Lower lobe of right lung (tissue), 2 donors: ENCODE measurements around the gene PELO. TPM values are rescaled to one million over a fixed set of nuclear protein-coding genes. Genes with fewer than 3 reads are reported as not detected.

ENCODE experiments used
- ATAC-seq, 2 donors: fragments of 200-7000 bp; cut with Tn5 transposase; one replicate each; pipeline ENCODE4 v1.9.1; 2020 to 2022; ENCODE audit warnings: mild to moderate bottlenecking in 2 of 2, moderate library complexity in 2 of 2
- DNase-seq: peaks from one replicate; pipeline ENCODE4 v3.0.0-alpha.2; 2020
- H3K27ac ChIP-seq: fragments of 200-600 bp; one replicate; pipeline ENCODE4 v1.8.0; 2022
- H3K27me3 ChIP-seq: fragments of 200-600 bp; one replicate; pipeline ENCODE4 v1.8.0; 2022; ENCODE audit warnings: low read depth
- H3K36me3 ChIP-seq: fragments of 200-600 bp; one replicate; pipeline ENCODE4 v1.8.0; 2022; ENCODE audit warnings: mild to moderate bottlenecking
- H3K4me1 ChIP-seq: fragments of 200-600 bp; one replicate; pipeline ENCODE4 v1.8.0; 2022
- H3K4me3 ChIP-seq: fragments of 200-600 bp; one replicate; pipeline ENCODE4 v1.8.0; 2022; ENCODE audit warnings: mild to moderate bottlenecking
- H3K9me3 ChIP-seq: fragments of 200-600 bp; one replicate; pipeline ENCODE4 v1.8.0; 2022
- intact Hi-C: fragments of 100-400 bp; cut with DNase I; formaldehyde crosslinking; loops from one replicate; pipeline ENCODE4 v1.11.0; 2022
- total RNA-seq: library from RNA; stranded (reverse); fragmentation: NEBNext Ultra II Directional; extraction: Animal tissue kit (Norgen Biotek cat#: 25700); gene quantifications from one replicate; pipeline ENCODE4 v1.2.1, GENCODE V29; 2021
- TF ChIP-seq, protein P1 (sequence below): fragments of 200-600 bp; IDR thresholded peaks from one replicate; pipeline ENCODE4 v1.8.0; 2022; ENCODE audit warnings: antibody characterized with exemption, mild to moderate bottlenecking
- donor health status: DM: no; HTN: yes; CAD: no; lungs with severe emphysema.

The PELO gene
- total RNA-seq, 1 donor from 2014 or later, result 31.5 TPM

DNA sequence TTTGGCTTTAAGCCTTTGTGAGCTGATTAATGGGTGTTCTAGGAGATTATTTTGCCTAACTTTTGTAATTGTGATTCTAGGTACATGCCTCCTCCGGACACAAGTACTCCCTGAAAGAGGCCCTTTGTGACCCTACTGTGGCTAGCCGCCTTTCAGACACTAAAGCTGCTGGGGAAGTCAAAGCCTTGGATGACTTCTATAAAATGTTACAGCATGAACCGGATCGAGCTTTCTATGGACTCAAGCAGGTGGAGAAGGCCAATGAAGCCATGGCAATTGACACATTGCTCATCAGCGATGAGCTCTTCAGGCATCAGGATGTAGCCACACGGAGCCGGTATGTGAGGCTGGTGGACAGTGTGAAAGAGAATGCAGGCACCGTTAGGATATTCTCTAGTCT, 13.6 kb downstream of the PELO start:
- Histone ChIP-seq H3K9me3 (no peaks in the 10 kb centered on the region), H3K27me3 (no peaks in the 10 kb centered on the region), H3K4me1 (peaks cover 88% of the 10 kb centered on the region), H3K36me3 (peaks cover 14% of the 10 kb centered on the region), H3K4me3 (peak overlapping the region; percentile 71), H3K27ac (peak overlapping the region; percentile 93)
- intact Hi-C loops, result no loop called here
- TF ChIP-seq, protein P1, sequence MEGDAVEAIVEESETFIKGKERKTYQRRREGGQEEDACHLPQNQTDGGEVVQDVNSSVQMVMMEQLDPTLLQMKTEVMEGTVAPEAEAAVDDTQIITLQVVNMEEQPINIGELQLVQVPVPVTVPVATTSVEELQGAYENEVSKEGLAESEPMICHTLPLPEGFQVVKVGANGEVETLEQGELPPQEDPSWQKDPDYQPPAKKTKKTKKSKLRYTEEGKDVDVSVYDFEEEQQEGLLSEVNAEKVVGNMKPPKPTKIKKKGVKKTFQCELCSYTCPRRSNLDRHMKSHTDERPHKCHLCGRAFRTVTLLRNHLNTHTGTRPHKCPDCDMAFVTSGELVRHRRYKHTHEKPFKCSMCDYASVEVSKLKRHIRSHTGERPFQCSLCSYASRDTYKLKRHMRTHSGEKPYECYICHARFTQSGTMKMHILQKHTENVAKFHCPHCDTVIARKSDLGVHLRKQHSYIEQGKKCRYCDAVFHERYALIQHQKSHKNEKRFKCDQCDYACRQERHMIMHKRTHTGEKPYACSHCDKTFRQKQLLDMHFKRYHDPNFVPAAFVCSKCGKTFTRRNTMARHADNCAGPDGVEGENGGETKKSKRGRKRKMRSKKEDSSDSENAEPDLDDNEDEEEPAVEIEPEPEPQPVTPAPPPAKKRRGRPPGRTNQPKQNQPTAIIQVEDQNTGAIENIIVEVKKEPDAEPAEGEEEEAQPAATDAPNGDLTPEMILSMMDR, result no peak
- no peak for DNase-seq
- no peak for ATAC-seq

DNA sequence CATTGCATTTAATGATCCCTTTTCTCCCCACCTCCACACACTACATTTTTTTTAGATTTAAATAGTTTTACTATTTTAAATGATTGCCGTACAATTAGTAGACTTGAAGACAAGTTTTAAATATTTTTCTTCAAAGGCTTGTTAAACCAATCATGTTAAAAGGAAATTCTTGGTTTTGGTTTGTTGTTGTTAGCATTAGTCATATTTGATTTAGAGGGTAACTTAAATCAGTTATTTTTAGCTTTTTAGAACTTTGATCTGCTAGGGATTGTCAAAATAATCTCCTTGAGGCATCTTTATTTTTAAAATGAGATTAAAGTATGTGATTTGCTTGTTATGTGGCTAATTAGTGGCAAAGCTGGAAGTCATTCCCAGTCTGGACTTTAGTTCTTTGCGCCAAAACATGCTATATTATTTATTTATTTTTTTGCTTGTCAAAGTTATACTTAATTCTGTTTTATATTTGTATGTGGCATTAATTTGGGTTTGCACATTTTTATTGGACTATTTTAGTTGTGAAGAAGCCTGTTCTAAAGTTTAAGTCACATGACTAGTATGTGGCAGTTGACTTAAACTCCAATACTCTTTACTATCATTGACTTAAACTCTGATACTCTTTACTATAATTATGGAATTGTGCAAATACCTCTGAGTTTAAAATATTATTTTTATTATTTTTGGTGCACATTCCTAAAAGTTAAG, 14.7 kb downstream of the PELO start:
- DNase-seq (no peak), ATAC-seq (no peak)
- H3K27ac ChIP-seq, result no peak overlapping the region
- H3K4me3 ChIP-seq, result peak overlapping the region; percentile 71
- peaks cover 14% of the 10 kb centered on the region for H3K36me3 ChIP-seq
- no peaks in the 10 kb centered on the region for H3K27me3 ChIP-seq
- TF ChIP-seq, protein P1, result no peak
- peaks cover 84% of the 10 kb centered on the region for H3K4me1 ChIP-seq
- intact Hi-C loops, result no loop called here
- H3K9me3 ChIP-seq, result no peaks in the 10 kb centered on the region

DNA sequence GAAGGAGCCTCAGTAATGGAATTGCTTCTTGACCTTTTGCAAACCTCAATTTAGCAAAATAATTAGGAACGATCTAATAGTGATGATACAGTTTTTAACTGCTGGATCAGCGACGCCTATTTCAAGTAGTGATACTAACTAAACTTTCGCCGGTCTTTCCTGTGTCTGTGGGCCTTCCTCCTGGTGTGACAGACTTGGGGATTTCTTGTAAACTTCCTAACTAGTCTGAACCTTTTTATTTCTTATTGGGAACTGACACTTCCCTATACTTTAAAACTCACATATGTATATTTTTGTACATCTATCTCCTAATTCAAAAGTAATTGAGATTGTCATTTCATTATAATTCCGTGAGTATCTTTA, 15.2 kb downstream of the PELO start:
- Histone ChIP-seq H3K27ac (no peak overlapping the region), H3K9me3 (no peaks in the 10 kb centered on the region), H3K4me3 (peak overlapping the region; percentile 71), H3K27me3 (no peaks in the 10 kb centered on the region), H3K36me3 (peaks cover 14% of the 10 kb centered on the region), H3K4me1 (peaks cover 84% of the 10 kb centered on the region)
- DNase-seq, result no peak
- intact Hi-C loops, result no loop called here
- no peak for ATAC-seq
- TF ChIP-seq, protein P1, result no peak

DNA sequence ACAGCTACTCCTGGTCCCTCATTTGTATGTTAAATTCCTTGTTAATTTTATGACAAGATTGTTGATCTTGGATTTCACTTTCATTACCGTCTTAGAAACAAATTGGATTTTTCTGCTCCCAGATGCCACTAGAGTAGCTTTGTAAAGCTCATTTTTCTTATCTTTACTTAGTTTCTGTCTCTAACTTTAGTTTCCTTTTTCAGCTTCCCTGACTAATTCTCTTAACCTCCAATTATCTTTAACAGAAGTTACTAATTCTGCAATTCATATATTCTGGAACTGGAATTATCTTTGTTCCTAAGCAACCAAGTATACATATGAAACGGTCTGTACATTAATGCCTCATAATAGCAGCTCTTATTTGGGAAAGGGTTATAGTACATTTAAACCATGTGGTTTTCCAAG, 16.7 kb downstream of the PELO start:
- ATAC-seq (no peak), DNase-seq (no peak)
- Histone ChIP-seq H3K36me3 (peaks cover 14% of the 10 kb centered on the region), H3K27ac (peak overlapping the region; percentile 13), H3K9me3 (no peaks in the 10 kb centered on the region), H3K27me3 (no peaks in the 10 kb centered on the region), H3K4me3 (peak overlapping the region; percentile 71), H3K4me1 (peaks cover 84% of the 10 kb centered on the region)
- intact Hi-C loops, result no loop called here
- TF ChIP-seq, protein P1, result no peak

DNA sequence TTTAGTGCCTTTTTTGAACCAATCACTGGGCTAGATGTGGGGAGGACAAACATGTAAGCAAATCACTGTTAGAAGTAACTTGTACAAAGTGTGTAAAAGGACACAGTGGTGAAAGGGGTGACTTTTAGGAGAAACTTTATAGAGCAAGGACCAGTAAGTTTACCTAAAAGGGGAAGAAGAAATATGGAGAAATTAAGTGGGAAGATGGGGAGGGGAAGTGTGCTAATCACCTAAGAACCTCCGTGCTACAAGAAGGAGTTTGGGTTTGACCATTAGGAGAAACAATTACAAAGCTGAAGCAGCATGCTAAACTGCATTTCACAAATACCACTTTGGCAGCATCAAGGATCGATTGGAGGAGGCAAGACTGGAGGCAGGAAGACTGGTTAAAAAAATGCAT, 17.3 kb downstream of the PELO start:
- intact Hi-C loops, result no loop called here
- TF ChIP-seq, protein P1, result no peak
- no peaks in the 10 kb centered on the region for H3K9me3 ChIP-seq
- H3K36me3 ChIP-seq, result peaks cover 14% of the 10 kb centered on the region
- H3K27ac ChIP-seq, result no peak overlapping the region
- no peaks in the 10 kb centered on the region for H3K27me3 ChIP-seq
- DNase-seq, result no peak
- no peak overlapping the region for H3K4me3 ChIP-seq
- H3K4me1 ChIP-seq, result peaks cover 85% of the 10 kb centered on the region
- no peak for ATAC-seq
